GM19372 (cell line): ENCODE results near the gene CCDC33.
"Not testable (repeated sequence)": the region's sequence is repeated elsewhere in the genome, so short reads cannot be mapped to it uniquely, and the experiment has no call there.

ENCODE experiments used
- ATAC-seq: cut with Tn5 transposase; IDR thresholded peaks from one replicate; pipeline ENCODE4 v1.9.1; 2021; ENCODE audit warnings: mild to moderate bottlenecking, low read depth, moderate library complexity; ENCODE audit not compliant: unreplicated experiment

The CCDC33 gene

GRCh38 chr15:74352393-74352910, 116.3 kb downstream of the CCDC33 start:
- ATAC-seq: no peak

GRCh38 chr15:74353992-74354391, 117.9 kb downstream of the CCDC33 start:
- not testable (repeated sequence) for ATAC-seq

- not testable (repeated sequence) for ATAC-seq
Observed at GRCh38 chr15:74356050-74356449, 119.9 kb downstream of the CCDC33 start.

- ATAC-seq: not testable (repeated sequence)
Observed at GRCh38 chr15:74357514-74357913, 121.4 kb downstream of the CCDC33 start.

GRCh38 chr15:74359376-74359775, 123.2 kb downstream of the CCDC33 start:
- not testable (repeated sequence) for ATAC-seq

GRCh38 chr15:74360855-74361254, 124.7 kb downstream of the CCDC33 start:
- not testable (repeated sequence) for ATAC-seq

GRCh38 chr15:74362482-74362881, 126.4 kb downstream of the CCDC33 start:
- no peak for ATAC-seq

GRCh38 chr15:74364936-74365597, 128.9 kb downstream of the CCDC33 start:
- ATAC-seq: no peak

GRCh38 chr15:74365598-74366445, 129.7 kb downstream of the CCDC33 start:
- no peak for ATAC-seq

- no peak for ATAC-seq
Observed at GRCh38 chr15:74367296-74367854, 131.2 kb downstream of the CCDC33 start, which contains the start of gene CYP11A1. CYP11A1 (minus strand) TSS chr15:74367646; CDS start chr15:74367585, 61 bp downstream.

- ATAC-seq: no peak
Observed at GRCh38 chr15:74368121-74368520, 132.0 kb downstream of the CCDC33 start.

GRCh38 chr15:74369084-74369745, 133.1 kb downstream of the CCDC33 start:
- ATAC-seq: no peak

GRCh38 chr15:74369756-74370155, 133.6 kb downstream of the CCDC33 start:
- ATAC-seq: no peak

- ATAC-seq: no peak
Observed at GRCh38 chr15:74370471-74370870, 134.3 kb downstream of the CCDC33 start.

GRCh38 chr15:74373056-74373650, 137.0 kb downstream of the CCDC33 start:
- no peak for ATAC-seq

GRCh38 chr15:74373731-74374647, 137.9 kb downstream of the CCDC33 start:
- peak; percentile 77 for ATAC-seq

GRCh38 chr15:74374648-74375302, 138.6 kb downstream of the CCDC33 start:
- peak; percentile 20 for ATAC-seq

GRCh38 chr15:74375303-74375693, 139.2 kb downstream of the CCDC33 start:
- ATAC-seq: no peak

- no peak for ATAC-seq
Observed at GRCh38 chr15:74376226-74376625, 140.1 kb downstream of the CCDC33 start.
